ENCODE measurements around the gene USF3. TPM values are rescaled to one million over a fixed set of nuclear protein-coding genes. Genes with fewer than 3 reads are reported as not detected.

Gene USF3
- total and polyA plus RNA-seq, 2 of the 8 experiments (the other 6 are each of a cell fraction or from before 2014, with no cell fraction given), result 9.6 to 18.5 TPM

DNA sequence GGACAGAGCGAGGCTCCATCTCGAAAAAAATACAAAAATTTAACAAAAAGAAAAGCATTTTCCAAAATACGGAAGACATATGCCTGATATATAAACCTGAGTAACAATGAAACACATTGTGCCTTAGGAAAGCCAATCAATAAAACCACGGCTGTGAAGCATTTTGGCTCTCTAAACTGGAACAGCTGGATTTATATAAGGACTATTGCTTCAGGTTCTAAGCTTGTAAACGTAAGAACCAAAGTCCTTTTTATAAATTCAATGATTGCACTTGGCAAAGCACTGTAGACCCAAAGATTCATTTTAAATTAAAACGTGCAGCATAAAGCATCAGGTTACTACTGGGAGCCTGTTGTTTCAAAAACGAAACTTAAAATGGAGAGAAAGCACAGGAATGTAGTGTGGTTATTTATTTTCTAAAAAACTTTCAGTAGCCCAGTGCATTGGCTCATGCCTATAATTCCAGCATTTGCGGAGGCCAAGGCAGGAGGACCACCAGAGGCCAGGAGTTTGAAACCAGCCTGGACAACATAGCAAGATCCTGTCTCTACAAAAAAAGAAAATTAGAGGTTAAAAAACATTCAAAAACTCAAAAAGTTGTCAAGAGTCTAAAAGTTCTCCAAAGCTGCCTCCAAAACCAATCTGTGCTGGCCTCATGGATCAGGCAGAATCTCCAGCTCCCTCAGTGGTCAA lies 61.5 kb downstream of the USF3 start:
- Histone ChIP-seq H3K9ac (replicated peaks in 1 of 4; ENCODE audit: extremely low read depth in 1 of 4, low read depth in 3 of 4, low read length in 3 of 4) (no peak overlapping the region), H3K4ac (replicated peaks; ENCODE audit: insufficient read length, low read depth, low read length) (no peak overlapping the region), H3K4me2 (ENCODE audit: insufficient read depth in 1 of 2, low read depth in 2 of 2, low read length in 2 of 2) (no peak overlapping the region), H4K20me1 (replicated peaks in 1 of 2; ENCODE audit: control insufficient read depth in 1 of 2, insufficient read depth in 2 of 2, low read length in 2 of 2) (no peaks in the 10 kb centered on the region), H4K8ac (ENCODE audit: extremely low read depth, insufficient read depth, low read length) (no peak overlapping the region), H3K14ac (ENCODE audit: insufficient read length) (no peak overlapping the region), H2AFZ (ENCODE audit: low read length) (no peak overlapping the region), H4K5ac (ENCODE audit: insufficient read length, low read depth, low read length) (no peak overlapping the region), H3K23ac (ENCODE audit: insufficient read length) (no peak overlapping the region), H3K27ac (ENCODE audit: low read depth, low read length) (no peak overlapping the region), H3K36me3 (ENCODE audit: control insufficient read depth in 2 of 4, insufficient read depth in 4 of 4, low read length in 3 of 4) (no peaks in the 10 kb centered on the region), H3K4me1 (replicated peaks in 1 of 4; ENCODE audit: control insufficient read depth in 3 of 4, insufficient read depth in 4 of 4, low read length in 3 of 4) (no peaks in the 10 kb centered on the region), H2BK20ac (ENCODE audit: low read length) (no peak overlapping the region), H2BK5ac (ENCODE audit: low read depth, low read length) (no peak overlapping the region), H2AK5ac (ENCODE audit: low read depth, low read length) (no peak overlapping the region), H3K27me3 (replicated peaks in 1 of 4; ENCODE audit: control insufficient read depth in 3 of 4, extremely low read depth in 1 of 4, insufficient read depth in 3 of 4, low read length in 3 of 4) (no peaks in the 10 kb centered on the region), H3K56ac (replicated peaks; ENCODE audit: insufficient read length, low read depth, low read length) (no peak overlapping the region), H4K91ac (replicated peaks; ENCODE audit: insufficient read length, low read length) (no peak overlapping the region), H3K79me1 (ENCODE audit: low read depth, low read length) (no peaks in the 10 kb centered on the region), H3K23me2 (ENCODE audit: low read depth, low read length) (no peaks in the 10 kb centered on the region), H3K79me2 (ENCODE audit: control insufficient read depth in 1 of 2, insufficient read depth in 2 of 2, low read length in 2 of 2) (no peaks in the 10 kb centered on the region), H2BK15ac (ENCODE audit: low read length) (no peak overlapping the region), H3K4me3 (ENCODE audit: extremely low read depth in 1 of 4, insufficient read depth in 2 of 4, low read depth in 3 of 4, low read length in 4 of 4) (no peak overlapping the region), H2BK12ac (ENCODE audit: low read depth, low read length) (no peak overlapping the region), H3K9me3 (ENCODE audit: insufficient read depth in 2 of 2, low read depth in 1 of 2, low read length in 1 of 2) (no peaks in the 10 kb centered on the region; a peak in 1 of 4 replicates), H2BK120ac (replicated peaks; ENCODE audit: low read depth, low read length) (no peak overlapping the region), H3K18ac (ENCODE audit: extremely low read depth, low read length) (no peak overlapping the region)
- ChIA-PET CTCF (ENCODE audit: partially characterized antibody) (interaction anchor here (0.8 to 1.7 kb wide), 2 partner anchors 8 to 44 kb away, joined by 3 to 6 read pairs; no protein-coding TSS in a partner anchor), POLR2A (ENCODE audit: partially characterized antibody) (no interaction called here)
- DNase-seq (ENCODE audit: low read depth in 1 of 2, low spot score in 2 of 2) (no peak), FAIRE-seq (no peak)
- 92% methylated on average over 8 of the region's 8 CpGs; no CpG with 5 or more reads in 1 of the 2 experiments for WGBS, 2 experiments (ENCODE audit: extremely low coverage in 1 of 2, insufficient coverage in 1 of 2, insufficient read length in 1 of 2, insufficient replicate concordance in 2 of 2, low coverage in 1 of 2, low lambda C conversion rate in 2 of 2, missing lambda C conversion rate in 1 of 2)
- no peak for TF ChIP-seq CHD1 (IDR thresholded peaks at IDR 0.05; ENCODE audit: low read depth, low read length)
- no peak for TF ChIP-seq GABPA (IDR thresholded peaks at IDR 0.05; ENCODE audit: borderline replicate concordance, insufficient read depth, low read length)
- no peak for TF ChIP-seq CEBPB (IDR thresholded peaks at IDR 0.05; ENCODE audit: low read depth, low read length)
- TF ChIP-seq KDM1A (IDR thresholded peaks at IDR 0.05; ENCODE audit: borderline replicate concordance, low read length), result no peak
- no peak for TF ChIP-seq SIN3A (conservative IDR thresholded peaks at IDR 0.05 in 1 of 2, IDR thresholded peaks at IDR 0.05 in 1 of 2; ENCODE audit: low read depth in 1 of 2, low read length in 2 of 2)
- no peak for TF ChIP-seq BCL11A (IDR thresholded peaks at IDR 0.05; ENCODE audit: low read depth in 2 of 2, low read length in 2 of 2)
- TF ChIP-seq ZNF274 (IDR thresholded peaks at IDR 0.05; ENCODE audit: borderline replicate concordance, extremely low read depth, low read length), result no peak
- no peak for TF ChIP-seq RBBP5 (IDR thresholded peaks at IDR 0.05; ENCODE audit: borderline replicate concordance, low read depth, low read length)
- no peak for TF ChIP-seq JUND (IDR thresholded peaks at IDR 0.05; ENCODE audit: low read length)
- no peak for TF ChIP-seq SP1 (IDR thresholded peaks at IDR 0.05; ENCODE audit: low read depth, low read length)
- no peak for TF ChIP-seq NRF1 (IDR thresholded peaks at IDR 0.05; ENCODE audit: low read depth, low read length)
- TF ChIP-seq POU5F1 (IDR thresholded peaks at IDR 0.05; ENCODE audit: low read depth, low read length), result no peak
- TF ChIP-seq SIX5 (IDR thresholded peaks at IDR 0.05; ENCODE audit: low read depth, low read length), result no peak
- no peak for TF ChIP-seq TBP (IDR thresholded peaks at IDR 0.05; ENCODE audit: low read depth, low read length)
- no peak for TF ChIP-seq POLR2AphosphoS5 (IDR thresholded peaks at IDR 0.05; ENCODE audit: low read depth, low read length)

All from H1 (cell line).